Measurements from ENCODE around the gene TBC1D17. TPM values are rescaled to one million over a fixed set of nuclear protein-coding genes. Genes with fewer than 3 reads are reported as not detected.

Gene TBC1D17
- total RNA-seq, 2 donors from 2014 or later: 40.7 to 47.3 TPM

GRCh38 chr19:49861107-49861506 lies 16.4 kb upstream of the TBC1D17 start:
- Mint-ChIP-seq H3K9me3 (no peaks in the 10 kb centered on the region), H3K4me1 (peaks cover 4% of the 10 kb centered on the region), H3K4me3 (no peak overlapping the region), H3K27me3 (ENCODE audit: insufficient read depth) (no peaks in the 10 kb centered on the region), H3K27ac (peak overlapping the region; percentile 75), H3K36me3 (ENCODE audit: low read depth) (peaks cover 56% of the 10 kb centered on the region)
- Histone ChIP-seq H3K4me1 (ENCODE audit: control insufficient read depth, insufficient read depth, low read length) (no peaks in the 10 kb centered on the region), H3K27me3 (ENCODE audit: control insufficient read depth, insufficient read depth, low read length, poor library complexity, severe bottlenecking) (no peaks in the 10 kb centered on the region), H3K27ac (ENCODE audit: low read depth, low read length) (peak overlapping the region; percentile 38), H3K36me3 (ENCODE audit: control insufficient read depth, insufficient read depth, low read length) (peaks cover 60% of the 10 kb centered on the region), H3K4me3 (ENCODE audit: low read length) (no peak overlapping the region), H3K9me3 (ENCODE audit: control insufficient read depth, low read length) (no peaks in the 10 kb centered on the region), H3K9ac (ENCODE audit: extremely low read depth, low read length, poor library complexity, severe bottlenecking) (no peak overlapping the region)
- no peak for TF ChIP-seq CTCF (conservative IDR thresholded peaks at IDR 0.05)
- DNase-seq: peak; percentile 77
- WGBS, 2 experiments (ENCODE audit: insufficient coverage in 1 of 2, insufficient read length in 1 of 2): 87 to 88% methylated on average over 9 to 13 of the region's 13 CpGs

DNA sequence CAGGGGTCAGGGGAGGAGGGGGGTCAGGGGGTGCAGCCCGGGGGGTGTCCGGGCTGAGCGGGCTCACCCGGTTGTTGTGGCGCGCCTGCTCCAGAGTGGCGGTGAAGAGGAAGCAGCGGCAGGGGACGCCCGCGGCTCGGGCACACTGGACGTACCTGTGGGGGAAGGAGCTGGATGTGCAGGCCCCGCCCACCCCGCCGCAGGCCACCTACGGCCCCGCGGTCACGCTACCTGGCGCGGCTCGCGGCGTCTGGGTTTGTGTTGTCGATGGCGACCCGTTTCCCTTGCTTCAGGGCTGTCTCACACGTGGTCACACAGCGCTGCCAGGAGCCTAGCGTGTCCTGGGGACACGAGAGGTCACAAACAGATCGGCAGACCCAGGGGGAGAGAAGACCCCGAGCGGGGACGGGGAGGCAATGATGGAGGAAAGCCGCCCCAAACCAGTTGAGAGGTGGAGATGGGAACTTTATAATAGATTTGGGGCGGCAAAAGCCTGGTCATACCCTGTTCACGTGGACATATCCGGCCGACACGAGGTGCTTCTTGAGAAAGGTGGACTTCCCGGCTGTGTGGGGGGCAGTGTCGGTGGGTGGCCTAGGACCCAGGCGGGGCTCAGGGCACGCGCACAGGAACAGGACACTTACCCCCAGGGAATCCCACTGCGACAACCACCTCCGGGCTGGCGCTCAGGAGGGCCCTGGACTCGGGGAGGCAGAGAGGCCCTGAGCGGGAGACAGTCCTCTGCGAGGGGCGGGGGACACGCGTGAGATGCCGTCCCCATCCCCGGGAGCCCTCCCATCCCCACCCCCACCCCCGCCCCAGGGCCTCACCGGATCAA lies 15.7 kb upstream of the TBC1D17 start:
- DNase-seq: no peak
- peaks cover 59% of the 10 kb centered on the region for H3K36me3 Mint-ChIP-seq (ENCODE audit: low read depth)
- WGBS, 2 experiments (ENCODE audit: insufficient coverage in 1 of 2, insufficient read length in 1 of 2): 93 to 96% methylated on average over 38 to 55 of the region's 60 CpGs

More for the DNA sequence above, 15.7 kb upstream of the TBC1D17 start:
- H3K4me1 Mint-ChIP-seq: peaks cover 9% of the 10 kb centered on the region
- H3K27me3 Mint-ChIP-seq (ENCODE audit: insufficient read depth): no peaks in the 10 kb centered on the region
- Histone ChIP-seq H3K9me3 (ENCODE audit: control insufficient read depth, low read length) (no peaks in the 10 kb centered on the region), H3K4me3 (ENCODE audit: low read length) (no peak overlapping the region), H3K9ac (ENCODE audit: extremely low read depth, low read length, poor library complexity, severe bottlenecking) (no peak overlapping the region), H3K27ac (ENCODE audit: low read depth, low read length) (no peak overlapping the region), H3K27me3 (ENCODE audit: control insufficient read depth, insufficient read depth, low read length, poor library complexity, severe bottlenecking) (no peaks in the 10 kb centered on the region), H3K4me1 (ENCODE audit: control insufficient read depth, insufficient read depth, low read length) (no peaks in the 10 kb centered on the region), H3K36me3 (ENCODE audit: control insufficient read depth, insufficient read depth, low read length) (peaks cover 53% of the 10 kb centered on the region)
- no peak for TF ChIP-seq CTCF (conservative IDR thresholded peaks at IDR 0.05)
- H3K4me3 Mint-ChIP-seq: no peak overlapping the region
- no peaks in the 10 kb centered on the region for H3K9me3 Mint-ChIP-seq
- H3K27ac Mint-ChIP-seq: no peak overlapping the region
